IMR-90 (cell line): Measurements from ENCODE around the gene IGF1. TPM values are rescaled to one million over a fixed set of nuclear protein-coding genes. Genes with fewer than 3 reads are reported as not detected.
"Not testable (repeated sequence)": the region's sequence is repeated elsewhere in the genome, so short reads cannot be mapped to it uniquely, and the experiment has no call there.

Experiments
- ATAC-seq: fragments of 200-7000 bp; cut with Tn5 transposase; 2 replicates; pipeline ENCODE4 v1.9.1; 2020; ENCODE audit warnings: low read depth, mild to moderate bottlenecking, moderate library complexity
- BruUV-seq: library from RNA; stranded (reverse); fragments of 400-500 nt; replicated peaks from 2 replicates; lab custom pipeline; 2021; lab: Mats Ljungman, UMichigan
- CTCF ChIA-PET: fragments of 300-600 bp; formaldehyde crosslinking; extraction: SDS; loops from one replicate; lab custom pipeline; 2021; ENCODE audit warnings: antibody characterized with exemption; lab: Yijun Ruan, JAX
- POLR2A ChIA-PET: fragments of 300-600 bp; sonication (Branson Sonifier 250); formaldehyde crosslinking; loops from one replicate; lab custom pipeline; 2022; ENCODE audit warnings: antibody characterized with exemption; ENCODE audit not compliant: unreplicated experiment; lab: Charles Lee
- DNase-seq: peaks from one replicate; pipeline ENCODE4 v3.0.0; 2013
- H2AFZ ChIP-seq: replicated peaks from 2 replicates; pipeline ENCODE3; 2013; ENCODE audit warnings: low read length, mild to moderate bottlenecking; ENCODE audit not compliant: poor library complexity
- H2AK5ac ChIP-seq: 2 replicates; pipeline ENCODE4 v1.6.1; 2013; ENCODE audit warnings: low read depth, low read length, inconsistent platforms
- H2AK9ac ChIP-seq: replicated peaks from 2 replicates; pipeline ENCODE3; 2013; ENCODE audit warnings: mild to moderate bottlenecking, low read depth, low read length, moderate library complexity; ENCODE audit not compliant: poor library complexity
- H2BK120ac ChIP-seq: 2 replicates; pipeline ENCODE4 v1.6.1; 2013; ENCODE audit warnings: low read depth, low read length, inconsistent platforms
- H2BK15ac ChIP-seq: 3 replicates; pipeline ENCODE4 v1.6.1; 2013; ENCODE audit warnings: low read depth, low read length, inconsistent platforms
- H2BK20ac ChIP-seq: 2 replicates; pipeline ENCODE4 v1.6.1; 2013; ENCODE audit warnings: low read depth, mild to moderate bottlenecking, inconsistent platforms, low read length, moderate library complexity
- H2BK5ac ChIP-seq: 2 replicates; pipeline ENCODE4 v1.6.1; 2013; ENCODE audit warnings: mild to moderate bottlenecking, low read depth, low read length, inconsistent platforms; ENCODE audit not compliant: poor library complexity, severe bottlenecking
- H3K14ac ChIP-seq: replicated peaks from 2 replicates; pipeline ENCODE4 v1.6.1; 2013; ENCODE audit warnings: low read depth, low read length, inconsistent platforms
- H3K18ac ChIP-seq: 2 replicates; pipeline ENCODE4 v1.6.1; 2013; ENCODE audit warnings: low read depth, low read length, control low read depth
- H3K23ac ChIP-seq: 2 replicates; pipeline ENCODE4 v1.6.1; 2013; ENCODE audit warnings: low read depth, low read length, inconsistent platforms
- H3K27ac ChIP-seq: 2 replicates; pipeline ENCODE4 v1.5.1; 2013; ENCODE audit warnings: mild to moderate bottlenecking, control low read depth, low read length; ENCODE audit not compliant: insufficient read depth
- H3K27me3 ChIP-seq: 2 replicates; pipeline ENCODE4 v1.6.1; 2013; ENCODE audit warnings: low read length; ENCODE audit not compliant: control insufficient read depth, insufficient read depth
- H3K36me3 ChIP-seq: 2 replicates; pipeline ENCODE4 v1.6.1; 2013; ENCODE audit warnings: low read length, mixed read lengths; ENCODE audit not compliant: control insufficient read depth, insufficient read depth
- H3K4ac ChIP-seq: 2 replicates; pipeline ENCODE4 v1.6.1; 2013; ENCODE audit warnings: low read depth, low read length, inconsistent platforms
- H3K4me1 ChIP-seq: 2 replicates; pipeline ENCODE4 v1.6.1; 2013; ENCODE audit warnings: low read length, mixed read lengths; ENCODE audit not compliant: control insufficient read depth, insufficient read depth
- H3K4me2 ChIP-seq: 2 replicates; pipeline ENCODE4 v1.6.1; 2013; ENCODE audit warnings: low read depth, mild to moderate bottlenecking, control low read depth, low read length, moderate library complexity
- H3K4me3 ChIP-seq: 2 replicates; pipeline ENCODE4 v1.5.1; 2013; ENCODE audit warnings: low read depth, mild to moderate bottlenecking, control low read depth, low read length, moderate library complexity; ENCODE audit not compliant: insufficient read depth
- H3K56ac ChIP-seq: 2 replicates; pipeline ENCODE4 v1.6.1; 2013; ENCODE audit warnings: low read length, inconsistent platforms; ENCODE audit not compliant: insufficient read depth; ENCODE audit errors: extremely low read depth
- H3K79me1 ChIP-seq, 2 experiments: 2 replicates each; pipeline ENCODE4 v1.6.1; 2013; ENCODE audit warnings: low read length in 2 of 2, inconsistent platforms in 1 of 2, low read depth in 1 of 2
- H3K9ac ChIP-seq: 2 replicates; pipeline ENCODE4 v1.6.1; 2013; ENCODE audit warnings: low read depth, low read length, control low read depth
- H3K9me1 ChIP-seq: 2 replicates; pipeline ENCODE4 v1.6.1; 2013; ENCODE audit warnings: low read length, inconsistent platforms; ENCODE audit not compliant: insufficient read depth
- H3K9me3 ChIP-seq: 2 replicates; pipeline ENCODE4 v1.6.1; 2013; ENCODE audit warnings: low read length; ENCODE audit not compliant: control insufficient read depth, insufficient read depth
- H4K20me1 ChIP-seq: 2 replicates; pipeline ENCODE4 v1.6.1; 2013; ENCODE audit warnings: low read length, inconsistent platforms; ENCODE audit not compliant: insufficient read depth
- H4K5ac ChIP-seq: 2 replicates; pipeline ENCODE4 v1.6.1; 2013; ENCODE audit warnings: mild to moderate bottlenecking, low read depth, low read length, control low read depth
- H4K8ac ChIP-seq, 2 experiments: 2 replicates each; pipeline ENCODE4 v1.6.1; 2013; ENCODE audit warnings: low read depth in 2 of 2, low read length in 2 of 2, control low read depth in 1 of 2, inconsistent platforms in 1 of 2
- H4K91ac ChIP-seq: 2 replicates; pipeline ENCODE4 v1.6.1; 2013; ENCODE audit warnings: low read depth, low read length, inconsistent platforms; ENCODE audit not compliant: insufficient read depth
- NFE2L2 ChIP-seq: fragments of 150-350 bp; IDR thresholded peaks from 2 replicates; pipeline ENCODE4 v1.6.1; 2016; ENCODE audit warnings: low read depth, mild to moderate bottlenecking, low read length
- WGBS, 2 experiments: methylation state at CpG; one replicate each; pipeline versions ENCODE4 v1.1.5 to v1.1.7; 2013; ENCODE audit warnings: missing lambda C conversion rate in 2 of 2; ENCODE audit not compliant: insufficient read length in 1 of 2; ENCODE audit errors: extremely low coverage in 2 of 2; 5-methylcytosine and 5-hydroxymethylcytosine counted together
- dilution Hi-C: fragments of 300-500 bp; cut with HindIII; formaldehyde crosslinking; loops from one replicate; pipeline ENCODE4 v1.14.3; 2018; ENCODE audit warnings: low sequenced_read_pairs; ENCODE audit not compliant: unreplicated experiment
- in situ Hi-C: fragments of 300-500 bp; cut with MboI; formaldehyde crosslinking; loops from 3 replicates; pipeline ENCODE4 v1.14.3; 2019; ENCODE audit warnings: low sequenced_read_pairs, inconsistent platforms, mixed read lengths
- intact Hi-C: fragments of 100-400 bp; cut with micrococcal nuclease; formaldehyde crosslinking; loops from 2 replicates; pipeline ENCODE4 v1.10.0; 2022
- polyA plus RNA-seq, 3 experiments: library from polyadenylated mRNA; depleted of rRNA; stranded (reverse); fragments of >200 nt; gene quantifications; 2 replicates each; pipeline ENCODE4 v1.2.3, GENCODE V29; 2012; ENCODE audit warnings: low replicate concordance in 1 of 3
- total RNA-seq: library from RNA; depleted of rRNA; stranded (reverse); fragments of >200 nt; gene quantifications from 2 replicates; pipeline ENCODE4 v1.2.3, GENCODE V29; 2012

The IGF1 gene
- total and polyA plus RNA-seq, 2 of the 4 experiments (the other 2 are of a cell fraction): under 0.01 to 0.12 TPM

DNA sequence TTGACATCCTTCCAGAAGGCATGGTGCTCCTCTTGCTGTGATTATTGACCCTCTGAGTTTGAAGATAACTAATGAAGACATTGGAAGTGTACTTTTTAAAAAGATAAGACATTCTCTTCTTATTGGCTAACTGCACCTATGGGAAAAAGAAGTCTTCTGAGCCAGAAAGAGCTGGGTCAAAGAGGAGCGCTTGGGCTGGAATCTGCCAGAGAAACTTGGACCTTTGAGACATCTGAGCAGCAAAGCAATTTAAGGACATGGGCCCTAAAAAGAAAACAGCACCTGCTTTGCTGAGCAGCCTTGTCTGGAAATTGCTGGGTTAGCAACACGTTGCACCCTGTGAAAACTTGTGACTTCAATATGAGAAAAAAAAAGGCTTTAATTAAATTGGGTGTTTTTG lies 27.8 kb downstream of the IGF1 start:
- Histone ChIP-seq H3K9ac (no peak overlapping the region), H2BK120ac (no peak overlapping the region), H2AK5ac (no peak overlapping the region), H3K23ac (no peak overlapping the region), H3K4me3 (no peak overlapping the region), H3K4me2 (no peak overlapping the region), H4K8ac (no peak overlapping the region), H4K5ac (no peak overlapping the region), H3K36me3 (no peaks in the 10 kb centered on the region), H2BK15ac (no peak overlapping the region), H3K79me1 (no peaks in the 10 kb centered on the region), H3K9me3 (no peaks in the 10 kb centered on the region), H3K56ac (no peak overlapping the region), H3K27me3 (no peaks in the 10 kb centered on the region), H2AFZ (no peak overlapping the region), H2BK20ac (no peak overlapping the region), H4K20me1 (no peaks in the 10 kb centered on the region), H3K4ac (no peak overlapping the region), H2AK9ac (no peak overlapping the region), H3K4me1 (peaks cover 8% of the 10 kb centered on the region), H2BK5ac (no peak overlapping the region), H3K18ac (no peak overlapping the region), H4K91ac (no peak overlapping the region), H3K14ac (no peak overlapping the region), H3K27ac (no peak overlapping the region), H3K9me1 (no peaks in the 10 kb centered on the region)
- DNase-seq (no peak), ATAC-seq (no peak)
- in situ Hi-C loops (no loop called here), dilution Hi-C loops (no loop called here), intact Hi-C loops (no loop called here)
- TF ChIP-seq NFE2L2: no peak
- 100% methylated on average over 1 of the region's 2 CpGs; no CpG with 5 or more reads in 1 of the 2 experiments for WGBS, 2 experiments
- BruUV-seq: no TSS peak
- POLR2A ChIA-PET: no interaction called here
- CTCF ChIA-PET: interaction anchor here (0.6 kb wide), 1 partner anchor 1102 kb away, joined by 3 read pairs; no protein-coding TSS in a partner anchor

DNA sequence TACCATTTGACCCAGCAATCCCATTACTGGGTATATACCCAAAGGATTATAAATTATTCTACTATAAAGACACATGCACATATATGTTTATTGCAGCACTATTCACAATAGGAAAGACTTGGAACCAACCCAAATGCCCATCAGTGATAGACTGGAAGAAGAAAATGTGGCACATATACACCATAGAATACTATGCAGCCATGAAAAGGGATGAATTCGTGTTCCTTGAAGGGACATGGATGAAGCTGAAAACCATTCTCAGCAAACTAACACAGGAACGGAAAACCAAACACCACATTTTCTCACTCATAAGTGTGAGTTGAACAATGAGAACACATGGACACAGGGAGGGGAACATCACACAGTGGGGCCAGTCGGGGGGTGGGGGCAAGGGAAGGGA lies 31.3 kb downstream of the IGF1 start:
- 80% methylated on average over 1 of the region's 3 CpGs; no CpG with 5 or more reads in 1 of the 2 experiments for WGBS, 2 experiments
- H3K56ac ChIP-seq, H2BK20ac ChIP-seq, H3K4me1 ChIP-seq, intact Hi-C loops, H2AFZ ChIP-seq, H3K4me3 ChIP-seq, POLR2A ChIA-PET, H3K27me3 ChIP-seq, H2BK5ac ChIP-seq, H2BK120ac ChIP-seq, in situ Hi-C loops, H2BK15ac ChIP-seq, H3K23ac ChIP-seq, H3K9me1 ChIP-seq, BruUV-seq, H3K9me3 ChIP-seq, ATAC-seq, H3K14ac ChIP-seq, CTCF ChIA-PET, H4K91ac ChIP-seq, H3K4me2 ChIP-seq, dilution Hi-C loops, H3K27ac ChIP-seq, H3K36me3 ChIP-seq, H2AK9ac ChIP-seq, H4K8ac ChIP-seq, H3K18ac ChIP-seq, H3K4ac ChIP-seq, DNase-seq, H4K5ac ChIP-seq, H3K9ac ChIP-seq, H3K79me1 ChIP-seq, H2AK5ac ChIP-seq, H4K20me1 ChIP-seq: not testable (repeated sequence)
